IPS-NIHi11 (cell line): ENCODE results near the gene RIT1.
A peak's percentile ranks its signal among the peaks of the same experiment; 100 is the strongest.

Experiments used
- DNase-seq: peaks from one replicate; pipeline ENCODE4 v3.0.0; 2012; ENCODE audit warnings: mixed read lengths, low spot score

RIT1 gene

GRCh38 chr1:155890251-155890650 is 20.9 kb downstream of the RIT1 start:
- DNase-seq, result no peak

- no peak for DNase-seq
Measured at GRCh38 chr1:155889566-155889965, 21.6 kb downstream of the RIT1 start.

GRCh38 chr1:155888481-155888880 is 22.7 kb downstream of the RIT1 start:
- DNase-seq, result no peak

GRCh38 chr1:155884982-155885381 is 26.2 kb downstream of the RIT1 start:
- no peak for DNase-seq

- no peak for DNase-seq
Measured at GRCh38 chr1:155884031-155884960, 26.9 kb downstream of the RIT1 start.

GRCh38 chr1:155882766-155883165 is 28.4 kb downstream of the RIT1 start:
- DNase-seq, result no peak

GRCh38 chr1:155882235-155882634 is 28.9 kb downstream of the RIT1 start:
- DNase-seq, result no peak

GRCh38 chr1:155880950-155881349 is 30.2 kb downstream of the RIT1 start:
- no peak for DNase-seq

GRCh38 chr1:155880251-155880650 is 30.9 kb downstream of the RIT1 start:
- DNase-seq, result no peak

- no peak for DNase-seq
Measured at GRCh38 chr1:155877945-155878344, 33.2 kb downstream of the RIT1 start.

- DNase-seq, result no peak
Measured at GRCh38 chr1:155873860-155874259, 37.3 kb downstream of the RIT1 start.

GRCh38 chr1:155872527-155872926 is 38.6 kb downstream of the RIT1 start:
- DNase-seq, result no peak

GRCh38 chr1:155871390-155871789 is 39.8 kb downstream of the RIT1 start:
- DNase-seq, result no peak

GRCh38 chr1:155867766-155868165 is 43.4 kb downstream of the RIT1 start:
- DNase-seq, result no peak

- no peak for DNase-seq
Measured at GRCh38 chr1:155864393-155864792, 46.8 kb downstream of the RIT1 start.

GRCh38 chr1:155861896-155862295 is 49.3 kb downstream of the RIT1 start:
- no peak for DNase-seq

- DNase-seq, result no peak
Measured at GRCh38 chr1:155860970-155861510, 50.1 kb downstream of the RIT1 start.

- peak; percentile 77 for DNase-seq
Measured at GRCh38 chr1:155859881-155860871, 51.0 kb downstream of the RIT1 start.

GRCh38 chr1:155859234-155859829 is 51.8 kb downstream of the RIT1 start, which contains the start of gene SYT11:
SYT11 (plus strand) TSS chr1:155859567; CDS start chr1:155859762, 195 bp downstream.
- peak; percentile 97 for DNase-seq

GRCh38 chr1:155858800-155859233 is 52.3 kb downstream of the RIT1 start:
- no peak for DNase-seq
